Sigmoid colon (tissue), 7 donors: ENCODE results near the gene ORC2. TPM values are rescaled to one million over a fixed set of nuclear protein-coding genes. Genes with fewer than 3 reads are reported as not detected.
"Not testable (repeated sequence)": the region's sequence is repeated elsewhere in the genome, so short reads cannot be mapped to it uniquely, and the experiment has no call there.

Source experiments
- DNase-seq: peaks from one replicate; pipeline ENCODE4 v3.0.0-alpha.2; 2019
- H3K27ac ChIP-seq, 4 donors: fragments of 200-600 bp; sonication (generic); one replicate each; pipeline ENCODE4 v1.5.1; 2016 to 2019; ENCODE audit warnings: mild to moderate bottlenecking in 1 of 4
- H3K27me3 ChIP-seq, 3 donors: fragments of 200-600 bp; sonication (generic); one replicate each; pipeline ENCODE4 v1.5.1; 2019; ENCODE audit warnings: mild to moderate bottlenecking in 1 of 3
- H3K36me3 ChIP-seq, 4 donors: fragments of 200-600 bp; sonication (generic); one replicate each; pipeline ENCODE4 v1.5.1; 2016 to 2019
- H3K4me1 ChIP-seq, 4 donors: fragments of 200-600 bp; sonication (generic); one replicate each; pipeline ENCODE4 v1.5.1; 2017 to 2019
- H3K4me3 ChIP-seq, 4 donors: fragments of 200-600 bp; sonication (generic); one replicate each; pipeline ENCODE4 v1.5.1; 2017 to 2019; ENCODE audit warnings: mild to moderate bottlenecking in 2 of 4, moderate library complexity in 1 of 4
- H3K9me3 ChIP-seq, 4 donors: fragments of 200-600 bp in 3 of 4; sonication (generic) in 3 of 4; one replicate each; pipeline versions ENCODE4 v1.5.1 to v1.6.1; 2013 to 2019
- CTCF ChIP-seq, 4 experiments: fragments of 450-650 bp in 3 of 4; fragments of 200-600 bp in 1 of 4; IDR thresholded peaks; one replicate each; pipeline ENCODE4 v1.5.1; 2016 to 2019; ENCODE audit warnings: antibody characterized with exemption in 4 of 4, mild to moderate bottlenecking in 3 of 4, moderate library complexity in 2 of 4
- EP300 ChIP-seq, 4 donors: sonication (generic); formaldehyde crosslinking; IDR thresholded peaks; one replicate each; pipeline ENCODE4 v1.6.1; 2017; ENCODE audit warnings: antibody characterized with exemption in 4 of 4
- POLR2A ChIP-seq, 2 donors: fragments of 450-650 bp; IDR thresholded peaks; one replicate each; pipeline ENCODE4 v1.6.1; 2016; ENCODE audit warnings: antibody characterized with exemption in 2 of 2, mild to moderate bottlenecking in 2 of 2, moderate library complexity in 2 of 2
- POLR2AphosphoS5 ChIP-seq, 4 donors: sonication (generic); formaldehyde crosslinking; IDR thresholded peaks; one replicate each; pipeline ENCODE4 v1.6.1; 2017; ENCODE audit warnings: antibody characterized with exemption in 4 of 4
- WGBS, 2 donors: extraction: QIAGEN DNeasy Blood & Tissue Kit; methylation state at CpG; one replicate each; pipeline ENCODE4 v1.1.7; 2013; 5-methylcytosine and 5-hydroxymethylcytosine counted together
- intact Hi-C: fragments of 100-400 bp; cut with DNase I; formaldehyde crosslinking; loops from one replicate; pipeline ENCODE4 v1.15.1; 2023
- polyA plus RNA-seq, 3 donors: library from polyadenylated mRNA; stranded (reverse); fragments of 200-250 nt; gene quantifications; one replicate each; pipeline ENCODE4 v1.2.3, GENCODE V29; 2013
- total RNA-seq, 4 donors: library from RNA; depleted of rRNA; stranded (reverse); fragments of >200 nt; gene quantifications; one replicate each; pipeline ENCODE4 v1.1.0, GENCODE V29; 2016
- donor health status: healthy with polysubstance abuse.
- donor health status: Bipolar disorder and iron deficiency.
- donor health status: healthy.

The ORC2 gene
- total and polyA plus RNA-seq, 7 donors = 3.6 to 19.3 (median 12.9) TPM

GRCh38 chr2:200964498-200964897 lies 1.0 kb upstream of the ORC2 start:
- DNase-seq = no peak
- Histone ChIP-seq H3K4me3 (peak overlapping the region; percentile 71 to 98 (median 91)), H3K36me3 (no peaks in the 10 kb centered on the region), H3K9me3 (no peaks in the 10 kb centered on the region), H3K27ac (peak overlapping the region in 1 of 4 donors; percentile 84), H3K27me3 (no peaks in the 10 kb centered on the region), H3K4me1 (peaks cover 0 to 28% (median 16%) of the 10 kb centered on the region in 4 donors)
- TF ChIP-seq POLR2AphosphoS5 (IDR thresholded peaks at IDR 0.05) (no peak), POLR2A (IDR thresholded peaks at IDR 0.05) (no peak), EP300 (IDR thresholded peaks at IDR 0.05) (no peak), CTCF (IDR thresholded peaks at IDR 0.05) (no peak)
- WGBS, 2 donors = 72 to 83% methylated on average over 6 of the region's 6 CpGs
- intact Hi-C loops = loop anchor here (5.0 to 10.0 kb wide), 2 partner anchors 102 to 270 kb away; partner anchors contain the start of gene CLK1

GRCh38 chr2:200963918-200964252 lies 425 bp upstream of the ORC2 start:
- Histone ChIP-seq H3K4me3 (peak overlapping the region; percentile 71 to 98 (median 91)), H3K27ac (peak overlapping the region; percentile 84 to 96 (median 90)), H3K4me1 (peaks cover 0 to 28% (median 16%) of the 10 kb centered on the region in 4 donors)
- H3K27me3 ChIP-seq, H3K36me3 ChIP-seq, H3K9me3 ChIP-seq, DNase-seq: not testable (repeated sequence)
- 1 to 34% methylated on average over 21 of the region's 21 CpGs for WGBS, 2 donors
- intact Hi-C loops = loop anchor here (2.0 to 10.0 kb wide), 4 partner anchors 102 to 271 kb away; partner anchors contain the start of genes CLK1 and NDUFB3

GRCh38 chr2:200962811-200963123 lies 693 bp downstream of the ORC2 start:
- WGBS, 2 donors = 2 to 5% methylated on average over 7 of the region's 7 CpGs
- Histone ChIP-seq H3K9me3 (no peaks in the 10 kb centered on the region), H3K27me3 (no peaks in the 10 kb centered on the region), H3K36me3 (peaks cover 0 to 3% (median 0%) of the 10 kb centered on the region in 4 donors), H3K4me3 (peak overlapping the region; percentile 71 to 98 (median 91)), H3K27ac (peak overlapping the region; percentile 84 to 96 (median 90)), H3K4me1 (peaks cover 0 to 28% (median 13%) of the 10 kb centered on the region in 4 donors)
- no peak for DNase-seq
- TF ChIP-seq EP300 (IDR thresholded peaks at IDR 0.05) = no peak
- no peak for TF ChIP-seq POLR2AphosphoS5 (IDR thresholded peaks at IDR 0.05)
- no peak for TF ChIP-seq POLR2A (IDR thresholded peaks at IDR 0.05)
- no peak for TF ChIP-seq CTCF (IDR thresholded peaks at IDR 0.05)
- intact Hi-C loops = loop anchor here (2.0 to 10.0 kb wide), 4 partner anchors 100 to 272 kb away; partner anchors contain the start of genes CLK1 and NDUFB3

GRCh38 chr2:200961674-200962073 lies 1.8 kb downstream of the ORC2 start:
- Histone ChIP-seq H3K36me3 (peaks cover 4 to 14% (median 6%) of the 10 kb centered on the region in 4 donors), H3K9me3 (no peaks in the 10 kb centered on the region), H3K4me1 (peaks cover 0 to 28% (median 13%) of the 10 kb centered on the region in 4 donors), H3K27me3 (no peaks in the 10 kb centered on the region), H3K4me3 (no peak overlapping the region), H3K27ac (no peak overlapping the region)
- intact Hi-C loops = loop anchor here (2.0 to 10.0 kb wide), 4 partner anchors 99 to 273 kb away; partner anchors contain the start of genes CLK1 and NDUFB3
- WGBS, 2 donors = 30 to 56% methylated on average over 2 of the region's 2 CpGs
- no peak for DNase-seq
- no peak for TF ChIP-seq EP300 (IDR thresholded peaks at IDR 0.05)
- no peak for TF ChIP-seq POLR2AphosphoS5 (IDR thresholded peaks at IDR 0.05)
- TF ChIP-seq POLR2A (IDR thresholded peaks at IDR 0.05) = no peak
- TF ChIP-seq CTCF (IDR thresholded peaks at IDR 0.05) = no peak

GRCh38 chr2:200950378-200950777 lies 13.1 kb downstream of the ORC2 start:
- WGBS, 2 donors = 92% methylated on average over 3 of the region's 3 CpGs

More at GRCh38 chr2:200950378-200950777, 13.1 kb downstream of the ORC2 start:
- Histone ChIP-seq H3K9me3 (no peaks in the 10 kb centered on the region), H3K27me3 (no peaks in the 10 kb centered on the region), H3K4me1 (no peaks in the 10 kb centered on the region), H3K36me3 (peaks cover 0 to 87% (median 21%) of the 10 kb centered on the region in 4 donors), H3K4me3 (no peak overlapping the region), H3K27ac (no peak overlapping the region)
- no peak for DNase-seq
- intact Hi-C loops = no loop called here
- no peak for TF ChIP-seq POLR2AphosphoS5 (IDR thresholded peaks at IDR 0.05)
- no peak for TF ChIP-seq POLR2A (IDR thresholded peaks at IDR 0.05)
- TF ChIP-seq CTCF (IDR thresholded peaks at IDR 0.05) = no peak
- TF ChIP-seq EP300 (IDR thresholded peaks at IDR 0.05) = no peak
